ENCODE measurements around the gene TGFB1.

DNA sequence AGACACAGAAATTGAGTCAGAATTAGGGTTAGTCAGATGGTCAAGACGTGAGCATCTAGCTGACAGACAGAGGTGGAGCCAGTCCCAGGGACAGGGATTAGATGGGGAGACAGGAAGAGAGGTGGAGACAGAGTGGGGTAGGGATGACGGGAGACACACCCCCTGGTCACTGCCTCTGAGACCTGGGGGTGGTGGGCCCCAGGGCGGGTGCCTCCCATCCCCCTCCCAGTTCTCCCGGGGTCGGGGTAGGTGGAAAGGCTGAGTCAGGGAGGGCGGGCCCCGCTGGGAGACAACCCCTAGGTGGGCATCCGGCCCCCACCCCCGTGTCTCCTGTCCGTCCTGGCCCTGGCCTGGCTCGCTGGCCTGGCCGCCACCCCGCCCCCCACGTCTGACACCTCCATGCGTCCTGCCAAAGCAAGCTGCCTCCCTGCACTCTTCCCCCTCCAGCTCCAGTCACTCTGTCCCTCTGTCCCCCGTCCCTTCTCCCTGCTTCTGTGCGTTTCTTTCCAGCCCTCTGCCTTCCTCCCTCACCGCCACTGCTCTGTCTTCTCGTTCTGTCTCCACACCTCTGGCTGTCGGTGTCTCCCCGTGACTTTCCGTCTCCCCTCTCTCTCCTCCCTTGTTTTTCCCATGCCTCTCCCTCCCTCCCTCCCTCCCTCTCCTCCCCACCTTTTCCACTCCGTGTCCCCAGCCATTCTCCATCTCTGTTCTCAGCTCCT, 28.6 kb downstream of the TGFB1 start:
- TF ChIP-seq, protein P1, sequence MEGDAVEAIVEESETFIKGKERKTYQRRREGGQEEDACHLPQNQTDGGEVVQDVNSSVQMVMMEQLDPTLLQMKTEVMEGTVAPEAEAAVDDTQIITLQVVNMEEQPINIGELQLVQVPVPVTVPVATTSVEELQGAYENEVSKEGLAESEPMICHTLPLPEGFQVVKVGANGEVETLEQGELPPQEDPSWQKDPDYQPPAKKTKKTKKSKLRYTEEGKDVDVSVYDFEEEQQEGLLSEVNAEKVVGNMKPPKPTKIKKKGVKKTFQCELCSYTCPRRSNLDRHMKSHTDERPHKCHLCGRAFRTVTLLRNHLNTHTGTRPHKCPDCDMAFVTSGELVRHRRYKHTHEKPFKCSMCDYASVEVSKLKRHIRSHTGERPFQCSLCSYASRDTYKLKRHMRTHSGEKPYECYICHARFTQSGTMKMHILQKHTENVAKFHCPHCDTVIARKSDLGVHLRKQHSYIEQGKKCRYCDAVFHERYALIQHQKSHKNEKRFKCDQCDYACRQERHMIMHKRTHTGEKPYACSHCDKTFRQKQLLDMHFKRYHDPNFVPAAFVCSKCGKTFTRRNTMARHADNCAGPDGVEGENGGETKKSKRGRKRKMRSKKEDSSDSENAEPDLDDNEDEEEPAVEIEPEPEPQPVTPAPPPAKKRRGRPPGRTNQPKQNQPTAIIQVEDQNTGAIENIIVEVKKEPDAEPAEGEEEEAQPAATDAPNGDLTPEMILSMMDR (IDR thresholded peaks at IDR 0.05), result no peak
- TF ChIP-seq, protein P2, sequence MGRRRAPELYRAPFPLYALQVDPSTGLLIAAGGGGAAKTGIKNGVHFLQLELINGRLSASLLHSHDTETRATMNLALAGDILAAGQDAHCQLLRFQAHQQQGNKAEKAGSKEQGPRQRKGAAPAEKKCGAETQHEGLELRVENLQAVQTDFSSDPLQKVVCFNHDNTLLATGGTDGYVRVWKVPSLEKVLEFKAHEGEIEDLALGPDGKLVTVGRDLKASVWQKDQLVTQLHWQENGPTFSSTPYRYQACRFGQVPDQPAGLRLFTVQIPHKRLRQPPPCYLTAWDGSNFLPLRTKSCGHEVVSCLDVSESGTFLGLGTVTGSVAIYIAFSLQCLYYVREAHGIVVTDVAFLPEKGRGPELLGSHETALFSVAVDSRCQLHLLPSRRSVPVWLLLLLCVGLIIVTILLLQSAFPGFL (CRISPR knock-in tag; IDR thresholded peaks at IDR 0.05; ENCODE audit: borderline replicate concordance), result no peak
- TF ChIP-seq TCF7 (CRISPR knock-in tag; IDR thresholded peaks at IDR 0.05; ENCODE audit: low read depth) (no peak), GRHL2 (CRISPR knock-in tag; IDR thresholded peaks at IDR 0.05; ENCODE audit: insufficient replicate concordance, severe bottlenecking) (no peak), RORB (CRISPR knock-in tag; IDR thresholded peaks at IDR 0.05) (no peak), SP1 (CRISPR knock-in tag; conservative IDR thresholded peaks at IDR 0.05) (peak; percentile 71), SMAD4 (CRISPR knock-in tag; IDR thresholded peaks at IDR 0.05) (no peak)
- TF ChIP-seq, protein P3, sequence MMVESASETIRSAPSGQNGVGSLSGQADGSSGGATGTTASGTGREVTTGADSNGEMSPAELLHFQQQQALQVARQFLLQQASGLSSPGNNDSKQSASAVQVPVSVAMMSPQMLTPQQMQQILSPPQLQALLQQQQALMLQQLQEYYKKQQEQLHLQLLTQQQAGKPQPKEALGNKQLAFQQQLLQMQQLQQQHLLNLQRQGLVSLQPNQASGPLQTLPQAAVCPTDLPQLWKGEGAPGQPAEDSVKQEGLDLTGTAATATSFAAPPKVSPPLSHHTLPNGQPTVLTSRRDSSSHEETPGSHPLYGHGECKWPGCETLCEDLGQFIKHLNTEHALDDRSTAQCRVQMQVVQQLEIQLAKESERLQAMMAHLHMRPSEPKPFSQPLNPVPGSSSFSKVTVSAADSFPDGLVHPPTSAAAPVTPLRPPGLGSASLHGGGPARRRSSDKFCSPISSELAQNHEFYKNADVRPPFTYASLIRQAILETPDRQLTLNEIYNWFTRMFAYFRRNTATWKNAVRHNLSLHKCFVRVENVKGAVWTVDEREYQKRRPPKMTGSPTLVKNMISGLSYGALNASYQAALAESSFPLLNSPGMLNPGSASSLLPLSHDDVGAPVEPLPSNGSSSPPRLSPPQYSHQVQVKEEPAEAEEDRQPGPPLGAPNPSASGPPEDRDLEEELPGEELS (CRISPR knock-in tag; IDR thresholded peaks at IDR 0.05), result 0 out of 2 replicates have a peak, but pooled peaks have one; percentile 33
- TF ChIP-seq, protein P4, sequence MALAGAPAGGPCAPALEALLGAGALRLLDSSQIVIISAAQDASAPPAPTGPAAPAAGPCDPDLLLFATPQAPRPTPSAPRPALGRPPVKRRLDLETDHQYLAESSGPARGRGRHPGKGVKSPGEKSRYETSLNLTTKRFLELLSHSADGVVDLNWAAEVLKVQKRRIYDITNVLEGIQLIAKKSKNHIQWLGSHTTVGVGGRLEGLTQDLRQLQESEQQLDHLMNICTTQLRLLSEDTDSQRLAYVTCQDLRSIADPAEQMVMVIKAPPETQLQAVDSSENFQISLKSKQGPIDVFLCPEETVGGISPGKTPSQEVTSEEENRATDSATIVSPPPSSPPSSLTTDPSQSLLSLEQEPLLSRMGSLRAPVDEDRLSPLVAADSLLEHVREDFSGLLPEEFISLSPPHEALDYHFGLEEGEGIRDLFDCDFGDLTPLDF (CRISPR knock-in tag; IDR thresholded peaks at IDR 0.05), result 0 out of 2 replicates have a peak, but pooled peaks have one; percentile 54
- TF ChIP-seq, protein P5, sequence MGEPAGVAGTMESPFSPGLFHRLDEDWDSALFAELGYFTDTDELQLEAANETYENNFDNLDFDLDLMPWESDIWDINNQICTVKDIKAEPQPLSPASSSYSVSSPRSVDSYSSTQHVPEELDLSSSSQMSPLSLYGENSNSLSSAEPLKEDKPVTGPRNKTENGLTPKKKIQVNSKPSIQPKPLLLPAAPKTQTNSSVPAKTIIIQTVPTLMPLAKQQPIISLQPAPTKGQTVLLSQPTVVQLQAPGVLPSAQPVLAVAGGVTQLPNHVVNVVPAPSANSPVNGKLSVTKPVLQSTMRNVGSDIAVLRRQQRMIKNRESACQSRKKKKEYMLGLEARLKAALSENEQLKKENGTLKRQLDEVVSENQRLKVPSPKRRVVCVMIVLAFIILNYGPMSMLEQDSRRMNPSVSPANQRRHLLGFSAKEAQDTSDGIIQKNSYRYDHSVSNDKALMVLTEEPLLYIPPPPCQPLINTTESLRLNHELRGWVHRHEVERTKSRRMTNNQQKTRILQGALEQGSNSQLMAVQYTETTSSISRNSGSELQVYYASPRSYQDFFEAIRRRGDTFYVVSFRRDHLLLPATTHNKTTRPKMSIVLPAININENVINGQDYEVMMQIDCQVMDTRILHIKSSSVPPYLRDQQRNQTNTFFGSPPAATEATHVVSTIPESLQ (CRISPR knock-in tag; IDR thresholded peaks at IDR 0.05), result no peak
